ENCODE measurements around the gene NCLN.

DNA sequence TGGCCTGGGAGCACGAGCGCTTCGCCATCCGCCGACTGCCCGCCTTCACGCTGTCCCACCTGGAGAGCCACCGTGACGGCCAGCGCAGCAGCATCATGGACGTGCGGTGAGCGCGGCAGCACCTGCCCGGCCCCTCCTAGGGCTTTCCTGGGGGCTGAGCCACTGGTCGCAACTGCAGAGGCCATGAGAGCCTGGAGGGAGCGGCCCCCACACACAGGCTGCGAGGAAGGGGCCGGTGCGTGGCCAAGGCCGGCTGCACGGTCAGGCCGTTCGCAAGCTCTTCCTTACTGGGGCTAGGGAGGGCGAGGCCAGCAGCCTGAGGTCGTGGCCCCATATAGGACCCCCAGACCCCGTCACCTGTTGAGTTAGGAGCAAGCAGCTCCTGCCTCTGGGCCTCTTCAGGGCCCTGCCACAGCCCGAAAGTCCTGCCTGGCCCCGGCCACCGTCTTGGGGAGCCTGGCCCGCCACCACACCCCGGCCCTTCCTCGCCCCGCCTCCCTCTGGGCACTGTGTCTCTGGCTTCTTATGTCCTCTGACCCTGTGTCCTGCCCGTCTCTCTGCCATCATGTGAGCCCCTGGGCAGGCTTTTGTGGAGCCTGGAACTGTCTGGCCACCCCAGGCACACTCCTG lies 19.0 kb downstream of the NCLN start:
- TF ChIP-seq EZH2 (IDR thresholded peaks at IDR 0.05; ENCODE audit: low read length, missing control alignments) (no peak), CTCF (conservative IDR thresholded peaks at IDR 0.05 in 1 of 2, IDR thresholded peaks at IDR 0.05 in 1 of 2; ENCODE audit: low read depth in 1 of 2, low read length in 2 of 2) (no peak)
